OCI-LY7 (cell line): Measurements from ENCODE around the gene KCNMA1. TPM values are rescaled to one million over a fixed set of nuclear protein-coding genes. Genes with fewer than 3 reads are reported as not detected.

Source experiments
- BruUV-seq: library from RNA; stranded (reverse); fragments of 400-500 nt; replicated peaks from 2 replicates; lab custom pipeline; 2021; lab: Mats Ljungman, UMichigan
- CTCF ChIA-PET: fragments of 300-600 bp; sonication (Branson Sonifier 250); formaldehyde crosslinking; loops from one replicate; lab custom pipeline; 2022; ENCODE audit warnings: antibody characterized with exemption; ENCODE audit not compliant: unreplicated experiment; lab: Charles Lee
- POLR2A ChIA-PET: fragments of 300-600 bp; sonication (Branson Sonifier 250); formaldehyde crosslinking; loops from one replicate; lab custom pipeline; 2022; ENCODE audit warnings: antibody characterized with exemption; lab: Charles Lee
- DNase-seq: peaks from one replicate; pipeline ENCODE4 v3.0.0-alpha.2; 2015; ENCODE audit warnings: low spot score
- H2AFZ ChIP-seq: fragments of 200-600 bp; sonication (generic), shearing (Covaris generic); 2 replicates; pipeline ENCODE4 v1.6.1; 2014; ENCODE audit warnings: mild to moderate bottlenecking, antibody characterized with exemption, low read length, moderate library complexity
- H3K27ac ChIP-seq: fragments of 200-600 bp; sonication (generic); 2 replicates; pipeline ENCODE4 v1.5.1; 2014; ENCODE audit warnings: mixed run types, low read depth, mild to moderate bottlenecking, moderate library complexity, low read length, inconsistent platforms; ENCODE audit not compliant: poor library complexity, severe bottlenecking
- H3K36me3 ChIP-seq: fragments of 200-600 bp; sonication (generic); 2 replicates; pipeline ENCODE4 v1.6.1; 2014; ENCODE audit warnings: mild to moderate bottlenecking, antibody characterized with exemption, low read length, moderate library complexity, mixed read lengths; ENCODE audit not compliant: insufficient read depth
- H3K4me1 ChIP-seq: fragments of 200-600 bp; sonication (generic); 2 replicates; pipeline ENCODE4 v1.5.1; 2014; ENCODE audit warnings: mild to moderate bottlenecking, low read length; ENCODE audit not compliant: insufficient read depth, poor library complexity, severe bottlenecking
- H3K4me2 ChIP-seq: fragments of 200-600 bp; sonication (generic); 2 replicates; pipeline ENCODE4 v1.6.1; 2014; ENCODE audit warnings: mild to moderate bottlenecking, low read length
- H3K4me3 ChIP-seq: fragments of 200-600 bp; sonication (generic); 2 replicates; pipeline ENCODE4 v1.5.1; 2014; ENCODE audit warnings: mild to moderate bottlenecking, low read depth, low read length; ENCODE audit not compliant: poor library complexity, severe bottlenecking
- H3K79me2 ChIP-seq: fragments of 200-600 bp; sonication (generic); 2 replicates; pipeline ENCODE4 v1.6.1; 2016; ENCODE audit warnings: low read depth, mild to moderate bottlenecking, low read length, moderate library complexity, mixed read lengths; ENCODE audit not compliant: insufficient read depth
- H3K9me2 ChIP-seq: fragments of 200-600 bp; sonication (generic); 2 replicates; pipeline ENCODE4 v1.6.1; 2016; ENCODE audit warnings: mild to moderate bottlenecking, low read length, mixed read lengths; ENCODE audit not compliant: insufficient read depth
- H3K9me3 ChIP-seq: fragments of 200-600 bp; sonication (generic); 2 replicates; pipeline ENCODE4 v1.6.1; 2014; ENCODE audit warnings: mild to moderate bottlenecking, mixed run types, low read length, mixed read lengths
- H4K20me1 ChIP-seq: fragments of 200-600 bp; sonication (generic); 2 replicates; pipeline ENCODE4 v1.6.1; 2014; ENCODE audit warnings: mild to moderate bottlenecking, antibody characterized with exemption, low read length, moderate library complexity, mixed read lengths; ENCODE audit not compliant: insufficient read depth
- CTCF ChIP-seq: fragments of 200-600 bp; sonication (generic); conservative IDR thresholded peaks from 2 replicates; pipeline ENCODE4 v1.5.1; 2014; ENCODE audit warnings: mild to moderate bottlenecking, antibody characterized with exemption, low read length, moderate library complexity, mixed read lengths
- EZH2phosphoT487 ChIP-seq: fragments of 200-600 bp; sonication (generic); IDR thresholded peaks from 2 replicates; pipeline ENCODE4 v1.6.1; 2018; ENCODE audit warnings: low read depth, borderline replicate concordance, mild to moderate bottlenecking, mixed run types, antibody characterized with exemption, low read length, moderate library complexity, mixed read lengths
- intact Hi-C: fragments of 100-400 bp; cut with micrococcal nuclease; formaldehyde crosslinking; loops from one replicate; pipeline ENCODE4 v1.10.0; 2022; ENCODE audit not compliant: unreplicated experiment
- total RNA-seq, 2 experiments: library from RNA; depleted of rRNA in 1 of 2; stranded (reverse); fragments of >200 nt in 1 of 2; shearing (Covaris generic) in 1 of 2; gene quantifications; 2 replicates each; pipeline ENCODE4 v1.2.3, GENCODE V29; 2014 to 2022

The KCNMA1 gene
- total RNA-seq, 2 experiments from 2014 or later = not detected

GRCh38 chr10:77281719-77282118 lies 355.9 kb downstream of the KCNMA1 start:
- Histone ChIP-seq H3K36me3 (no peaks in the 10 kb centered on the region), H3K9me2 (no peaks in the 10 kb centered on the region), H3K4me3 (no peak overlapping the region), H3K9me3 (no peaks in the 10 kb centered on the region), H3K4me1 (no peaks in the 10 kb centered on the region), H4K20me1 (no peaks in the 10 kb centered on the region), H3K27ac (no peak overlapping the region), H3K4me2 (no peak overlapping the region), H3K79me2 (no peaks in the 10 kb centered on the region), H2AFZ (no peak overlapping the region)
- intact Hi-C loops = no loop called here
- DNase-seq = no peak
- POLR2A ChIA-PET = no interaction called here
- CTCF ChIA-PET = no interaction called here
- BruUV-seq = no TSS peak
- TF ChIP-seq CTCF = no peak
- no peak for TF ChIP-seq EZH2phosphoT487

GRCh38 chr10:77279207-77279606 lies 358.4 kb downstream of the KCNMA1 start:
- no TSS peak for BruUV-seq
- no peak for DNase-seq
- TF ChIP-seq EZH2phosphoT487 (no peak), CTCF (no peak)
- ChIA-PET POLR2A (interaction anchor here (1.1 kb wide), 1 partner anchor 14 kb away, joined by 3 read pairs; no protein-coding TSS in a partner anchor), CTCF (no interaction called here)
- Histone ChIP-seq H3K4me2 (no peak overlapping the region), H3K9me3 (no peaks in the 10 kb centered on the region), H3K36me3 (no peaks in the 10 kb centered on the region), H3K4me1 (no peaks in the 10 kb centered on the region), H2AFZ (no peak overlapping the region), H3K27ac (no peak overlapping the region), H3K79me2 (no peaks in the 10 kb centered on the region), H4K20me1 (no peaks in the 10 kb centered on the region), H3K9me2 (no peaks in the 10 kb centered on the region), H3K4me3 (no peak overlapping the region)
- intact Hi-C loops = no loop called here

- ChIA-PET POLR2A (no interaction called here), CTCF (no interaction called here)
- no peaks in the 10 kb centered on the region for H3K9me3 ChIP-seq
- no peak overlapping the region for H3K4me3 ChIP-seq
- TF ChIP-seq CTCF (no peak), EZH2phosphoT487 (no peak)
- H3K4me1 ChIP-seq = no peaks in the 10 kb centered on the region
- intact Hi-C loops = no loop called here
- no peak overlapping the region for H3K27ac ChIP-seq
- H2AFZ ChIP-seq = no peak overlapping the region
- no peaks in the 10 kb centered on the region for H3K36me3 ChIP-seq
- no TSS peak for BruUV-seq
- H4K20me1 ChIP-seq = no peaks in the 10 kb centered on the region
- no peaks in the 10 kb centered on the region for H3K79me2 ChIP-seq
- H3K4me2 ChIP-seq = no peak overlapping the region
- no peak for DNase-seq
- H3K9me2 ChIP-seq = no peaks in the 10 kb centered on the region
These were observed 363.4 kb downstream of the KCNMA1 start for GRCh38 chr10:77274046-77274795.
